Bone marrow (tissue), 2 donors: ENCODE measurements around the gene KCNN1.
"Not testable (repeated sequence)": the region's sequence is repeated elsewhere in the genome, so short reads cannot be mapped to it uniquely, and the experiment has no call there.

Experiments used
- DNase-seq, 2 donors: peaks; one replicate each; lab custom pipeline; 2025; lab: John Stamatoyannopoulos, UW

Gene KCNN1

GRCh38 chr19:17966550-17967256, at the start of gene KCNN1:
Gene KCNN1, plus strand, starts transcription at chr19:17967107. Its CDS starts 6,782 bp downstream, at chr19:17973889.
- DNase-seq: no peak

GRCh38 chr19:17918151-17918550, 48.8 kb upstream of the KCNN1 start:
- DNase-seq: not testable (repeated sequence)

- DNase-seq: not testable (repeated sequence)
These were observed 47.8 kb upstream of the KCNN1 start for GRCh38 chr19:17919122-17919521.

GRCh38 chr19:17920527-17920926, 46.4 kb upstream of the KCNN1 start:
- no peak for DNase-seq

- DNase-seq: no peak
These were observed 44.8 kb upstream of the KCNN1 start for GRCh38 chr19:17922138-17922537.

GRCh38 chr19:17926044-17926443, 40.9 kb upstream of the KCNN1 start:
- DNase-seq: no peak

- no peak for DNase-seq
These were observed 37.9 kb upstream of the KCNN1 start for GRCh38 chr19:17929056-17929455.

GRCh38 chr19:17931532-17932191, 35.2 kb upstream of the KCNN1 start:
- DNase-seq: no peak

GRCh38 chr19:17932485-17933338, 34.2 kb upstream of the KCNN1 start, which contains the start of gene CCDC124:
Gene CCDC124, plus strand, starts transcription at chr19:17933015. Its CDS starts 3,406 bp downstream, at chr19:17936421.
- peak; percentile 84 to 99 for DNase-seq

GRCh38 chr19:17933414-17934129, 33.3 kb upstream of the KCNN1 start:
- no peak for DNase-seq

GRCh38 chr19:17936379-17936778, 30.5 kb upstream of the KCNN1 start:
- no peak for DNase-seq

- DNase-seq: no peak
These were observed 29.5 kb upstream of the KCNN1 start for GRCh38 chr19:17937371-17937900.

GRCh38 chr19:17938092-17938845, 28.6 kb upstream of the KCNN1 start:
- peak; percentile 64 to 70 for DNase-seq

GRCh38 chr19:17942181-17942580, 24.7 kb upstream of the KCNN1 start:
- no peak for DNase-seq

- DNase-seq: no peak
These were observed 24.2 kb upstream of the KCNN1 start for GRCh38 chr19:17942582-17943273.

GRCh38 chr19:17943274-17944221, 23.4 kb upstream of the KCNN1 start:
- no peak for DNase-seq

GRCh38 chr19:17944301-17944700, 22.6 kb upstream of the KCNN1 start:
- no peak for DNase-seq

- DNase-seq: no peak
These were observed 19.7 kb upstream of the KCNN1 start for GRCh38 chr19:17946965-17947784.
